ENCODE results near the gene GCAT. TPM values are rescaled to one million over a fixed set of nuclear protein-coding genes. Genes with fewer than 3 reads are reported as not detected.

GCAT gene
- total and polyA plus RNA-seq, 11 donors, result 25.2 to 83.6 (median 39.7) TPM

GRCh38 chr22:37831472-37831871 is 23.7 kb downstream of the GCAT start:
- ATAC-seq, result no peak
- no peak overlapping the region for H3K27ac ChIP-seq
- peaks cover 0 to 11% (median 3%) of the 10 kb centered on the region in 12 donors for H3K4me1 ChIP-seq
- H3K36me3 ChIP-seq, result peaks cover 0 to 75% (median 60%) of the 10 kb centered on the region in 9 donors
- TF ChIP-seq POLR2A (IDR thresholded peaks at IDR 0.05), result no peak
- TF ChIP-seq CTCF (IDR thresholded peaks at IDR 0.05), result no peak
- H3K4me3 ChIP-seq, result no peak overlapping the region
- H3K9me3 ChIP-seq, result no peaks in the 10 kb centered on the region
- no peaks in the 10 kb centered on the region for H3K27me3 ChIP-seq
- DNase-seq, result no peak
- intact Hi-C loops (cut with DNase I), result no loop called here
- WGBS, 4 donors, result 86 to 98% (median 95%) methylated on average over 8 to 11 of the region's 11 CpGs

GRCh38 chr22:37832022-37832857 is 24.5 kb downstream of the GCAT start:
- intact Hi-C loops (cut with DNase I), result no loop called here
- DNase-seq (no peak), ATAC-seq (no peak)
- Histone ChIP-seq H3K27me3 (no peaks in the 10 kb centered on the region), H3K4me3 (no peak overlapping the region), H3K27ac (no peak overlapping the region), H3K36me3 (peaks cover 0 to 83% (median 67%) of the 10 kb centered on the region in 9 donors), H3K9me3 (no peaks in the 10 kb centered on the region), H3K4me1 (peaks cover 0 to 4% (median 0%) of the 10 kb centered on the region in 12 donors)
- no peak for TF ChIP-seq CTCF (IDR thresholded peaks at IDR 0.05)
- TF ChIP-seq POLR2A (IDR thresholded peaks at IDR 0.05), result no peak
- WGBS, 4 donors, result 92 to 96% (median 96%) methylated on average over 14 to 16 of the region's 16 CpGs

GRCh38 chr22:37842015-37842793 is 34.5 kb downstream of the GCAT start:
- Histone ChIP-seq H3K27ac (peak overlapping the region in 2 of 12 donors; percentile 37 to 96), H3K27me3 (no peaks in the 10 kb centered on the region), H3K4me3 (peak overlapping the region in 2 of 12 donors; percentile 66 to 98), H3K36me3 (peaks cover 0 to 30% (median 28%) of the 10 kb centered on the region in 9 donors), H3K9me3 (peaks cover 0 to 6% (median 0%) of the 10 kb centered on the region in 12 donors), H3K4me1 (peaks cover 3 to 23% (median 16%) of the 10 kb centered on the region in 12 donors)
- TF ChIP-seq CTCF (IDR thresholded peaks at IDR 0.05), result no peak
- no peak for TF ChIP-seq POLR2A (IDR thresholded peaks at IDR 0.05)
- no peak for ATAC-seq
- DNase-seq, result no peak
- intact Hi-C loops (cut with DNase I), result no loop called here
- 81 to 84% (median 83%) methylated on average over 10 of the region's 10 CpGs for WGBS, 4 donors

- ATAC-seq (peak in 2 of 4 donors; percentile 66 to 70), DNase-seq (peak in 2 of 5 donors; percentile 59 to 64)
- H3K36me3 ChIP-seq, result peaks cover 0 to 15% (median 13%) of the 10 kb centered on the region in 9 donors
Observed at GRCh38 chr22:37843741-37844089, 36.0 kb downstream of the GCAT start.

More at GRCh38 chr22:37843741-37844089, 36.0 kb downstream of the GCAT start:
- peak overlapping the region; percentile 64 to 98 (median 83) for H3K4me3 ChIP-seq
- H3K9me3 ChIP-seq, result peaks cover 0 to 6% (median 0%) of the 10 kb centered on the region in 12 donors
- peaks cover 3 to 32% (median 20%) of the 10 kb centered on the region in 12 donors for H3K4me1 ChIP-seq
- intact Hi-C loops (cut with DNase I), result no loop called here
- peak overlapping the region; percentile 52 to 96 (median 89) for H3K27ac ChIP-seq
- TF ChIP-seq POLR2A (IDR thresholded peaks at IDR 0.05) (no peak), CTCF (IDR thresholded peaks at IDR 0.05) (no peak)
- WGBS, 4 donors, result 0 to 1% (median 1%) methylated on average over 21 to 46 of the region's 46 CpGs
- H3K27me3 ChIP-seq, result no peaks in the 10 kb centered on the region
